ENCODE results near the gene MEGF8.

The MEGF8 gene

DNA sequence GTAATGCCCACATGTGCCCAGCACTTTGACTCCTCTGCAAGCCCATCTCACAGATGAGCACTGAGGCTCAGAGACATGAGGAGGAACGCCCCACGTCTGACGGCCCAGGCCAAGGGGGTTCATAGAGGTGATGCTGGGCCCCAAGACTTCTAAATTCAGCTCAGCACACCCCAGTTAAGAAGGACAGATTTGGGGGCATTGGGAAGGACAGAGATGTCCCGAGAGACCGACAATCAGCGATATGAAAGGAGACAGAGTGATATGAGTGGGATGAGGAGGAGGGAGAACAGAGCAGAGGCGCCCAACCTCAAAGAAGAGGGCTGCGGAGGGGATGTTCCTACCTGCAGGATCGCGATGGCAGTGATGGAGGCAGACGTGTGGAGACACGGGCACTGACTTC, 64.5 kb downstream of the MEGF8 start, which contains the start of gene CNFN:
Gene CNFN (minus strand): TSS at position 399 of the 400 bp plus-strand sequence. CDS start 1,260 bp downstream, outside the sequence.
- DNase-seq: no peak

DNA sequence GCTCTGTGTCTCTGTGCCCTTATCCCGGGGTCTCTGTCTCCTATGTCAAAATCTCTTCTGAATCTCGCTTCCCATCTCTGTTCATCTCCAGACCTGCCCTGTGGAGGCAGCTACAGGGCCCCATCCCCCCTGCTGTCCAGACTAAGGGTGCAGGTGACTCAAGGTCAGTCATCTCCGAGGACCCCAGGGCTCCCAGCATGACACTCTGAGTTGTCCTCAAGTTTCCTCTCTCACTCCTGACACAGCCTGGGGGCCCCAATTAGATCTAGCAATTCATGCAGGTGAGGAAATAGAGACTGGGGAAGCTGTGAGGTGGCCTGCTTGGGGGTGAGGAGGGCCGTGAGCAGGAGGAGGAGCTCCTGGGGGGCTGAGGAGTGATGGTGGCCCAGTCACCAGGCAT, 66.7 kb downstream of the MEGF8 start:
- DNase-seq: no peak

DNA sequence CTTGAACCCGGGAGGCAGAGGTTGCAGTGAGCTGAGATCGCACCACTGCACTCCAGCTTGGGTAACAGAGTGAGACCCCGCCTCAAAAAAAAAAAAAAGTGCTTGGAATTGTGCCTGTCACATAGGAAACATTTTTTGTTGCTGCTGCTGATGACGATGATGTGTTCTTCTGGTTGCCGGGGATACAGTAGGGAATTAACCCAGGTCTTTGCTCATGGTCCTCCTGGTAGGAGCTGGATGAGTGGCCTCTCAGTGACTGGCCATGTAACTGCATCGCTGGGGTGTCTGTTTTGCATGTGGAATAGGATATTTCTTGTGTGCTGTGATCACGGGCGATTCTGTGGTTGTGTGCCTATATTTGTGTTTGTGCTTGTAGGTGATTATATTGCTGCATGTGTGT, 69.3 kb downstream of the MEGF8 start:
- no peak for DNase-seq

DNA sequence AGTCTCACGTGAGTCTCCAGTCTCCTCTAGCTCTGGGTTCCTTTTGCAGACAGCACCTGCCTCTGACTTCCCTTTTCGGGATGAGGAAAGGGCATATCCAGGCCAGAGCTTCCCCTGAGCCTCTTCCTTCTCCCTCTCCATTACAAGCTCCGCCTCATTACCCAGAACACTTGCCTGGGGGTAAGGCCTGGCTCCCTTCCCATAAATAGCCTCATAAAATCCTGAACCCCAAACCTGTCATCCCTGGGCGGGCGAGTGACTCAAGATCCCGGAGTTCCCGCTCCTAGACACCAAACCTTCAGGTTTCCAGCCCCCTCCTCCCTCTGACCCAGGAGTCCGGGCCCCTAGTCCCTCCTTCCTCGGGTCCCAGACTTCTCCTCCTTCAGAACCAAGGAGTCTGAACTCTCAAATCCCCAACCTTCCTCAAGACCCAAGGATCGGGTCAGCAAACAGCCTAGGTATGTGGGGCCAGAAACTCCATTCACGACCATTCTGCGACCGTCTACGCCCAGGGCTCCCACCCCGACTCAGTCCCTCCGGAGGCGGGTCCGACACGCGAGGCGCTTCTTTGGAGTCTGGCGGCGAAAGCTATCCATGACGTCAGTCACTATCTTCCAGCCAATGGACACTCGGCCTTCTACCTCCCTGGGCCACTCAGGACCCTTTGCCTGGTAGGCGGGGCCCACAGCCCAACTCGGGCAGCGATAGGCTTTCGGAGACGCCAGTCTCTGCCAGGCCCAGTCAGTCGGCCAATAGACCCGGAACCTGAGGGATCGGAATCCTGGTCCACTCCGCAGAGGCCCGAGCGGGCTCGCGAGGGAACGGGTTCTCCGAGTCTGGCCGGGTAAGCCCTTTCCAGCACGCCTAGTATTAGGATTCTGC, 71.2 kb downstream of the MEGF8 start:
- DNase-seq: peak; percentile 92

DNA sequence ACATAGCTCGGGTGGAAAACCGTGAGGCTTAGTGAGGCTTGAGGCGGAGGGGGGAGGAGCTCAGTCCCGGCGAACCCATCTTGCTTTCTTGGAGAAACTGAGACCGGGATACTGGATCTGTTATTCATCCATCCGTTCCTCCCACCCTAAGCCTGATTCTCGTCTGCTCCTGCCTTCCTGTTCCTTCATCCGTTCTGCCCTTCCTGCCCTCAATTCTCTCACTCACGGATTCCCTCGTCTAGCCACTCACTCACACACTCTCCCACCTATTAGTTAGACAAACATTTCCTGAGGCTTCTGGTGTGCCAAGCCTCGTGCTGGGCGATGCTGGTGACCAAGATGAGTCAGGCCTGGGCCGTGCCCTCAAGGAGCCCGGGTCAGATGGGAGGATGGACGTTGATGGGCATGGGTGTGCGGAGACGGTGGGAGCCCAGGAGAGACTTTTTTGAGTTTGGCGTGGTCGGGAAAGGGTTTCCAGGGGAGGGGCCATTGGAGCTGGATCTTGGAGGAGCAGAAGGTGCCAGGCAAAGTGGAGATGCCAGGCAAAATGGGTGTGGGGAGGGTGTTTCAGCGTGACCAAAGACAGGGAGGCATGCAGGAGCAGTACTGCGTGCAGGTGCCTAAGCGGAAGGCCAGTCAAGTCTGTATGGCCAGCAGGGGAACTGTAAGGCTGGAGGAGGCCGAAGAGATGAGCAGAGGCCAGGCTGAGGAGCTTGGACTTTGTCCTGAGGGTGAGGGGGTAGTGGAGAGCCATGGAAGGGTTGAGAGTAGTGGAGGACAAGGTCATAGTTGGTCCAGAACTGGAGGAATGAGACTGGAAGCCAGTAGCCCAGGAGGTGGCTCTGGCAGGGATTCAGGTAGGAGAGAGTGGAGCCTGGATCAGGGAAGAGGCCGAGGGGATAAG, 72.1 kb downstream of the MEGF8 start:
- DNase-seq: no peak

DNA sequence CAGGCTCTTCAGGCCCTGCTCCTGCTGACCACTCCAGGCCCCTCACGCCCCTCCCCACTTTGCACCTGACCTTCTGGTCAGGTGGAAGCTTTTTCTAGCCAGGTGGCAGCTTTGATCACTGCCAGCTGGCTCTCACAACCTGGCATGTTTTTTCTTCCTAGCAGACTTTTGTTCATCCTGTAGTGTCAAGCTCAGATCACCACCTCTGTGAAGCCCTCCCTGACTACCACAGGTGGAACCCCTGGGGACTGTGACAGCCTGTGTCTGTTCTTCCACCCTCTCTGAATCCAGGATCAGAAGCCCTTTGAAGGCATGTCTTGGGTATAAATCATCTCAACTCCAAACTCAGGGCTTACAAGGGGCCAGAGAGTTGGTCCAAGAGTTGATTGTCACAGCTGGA, 75.0 kb downstream of the MEGF8 start:
- DNase-seq: no peak

DNA sequence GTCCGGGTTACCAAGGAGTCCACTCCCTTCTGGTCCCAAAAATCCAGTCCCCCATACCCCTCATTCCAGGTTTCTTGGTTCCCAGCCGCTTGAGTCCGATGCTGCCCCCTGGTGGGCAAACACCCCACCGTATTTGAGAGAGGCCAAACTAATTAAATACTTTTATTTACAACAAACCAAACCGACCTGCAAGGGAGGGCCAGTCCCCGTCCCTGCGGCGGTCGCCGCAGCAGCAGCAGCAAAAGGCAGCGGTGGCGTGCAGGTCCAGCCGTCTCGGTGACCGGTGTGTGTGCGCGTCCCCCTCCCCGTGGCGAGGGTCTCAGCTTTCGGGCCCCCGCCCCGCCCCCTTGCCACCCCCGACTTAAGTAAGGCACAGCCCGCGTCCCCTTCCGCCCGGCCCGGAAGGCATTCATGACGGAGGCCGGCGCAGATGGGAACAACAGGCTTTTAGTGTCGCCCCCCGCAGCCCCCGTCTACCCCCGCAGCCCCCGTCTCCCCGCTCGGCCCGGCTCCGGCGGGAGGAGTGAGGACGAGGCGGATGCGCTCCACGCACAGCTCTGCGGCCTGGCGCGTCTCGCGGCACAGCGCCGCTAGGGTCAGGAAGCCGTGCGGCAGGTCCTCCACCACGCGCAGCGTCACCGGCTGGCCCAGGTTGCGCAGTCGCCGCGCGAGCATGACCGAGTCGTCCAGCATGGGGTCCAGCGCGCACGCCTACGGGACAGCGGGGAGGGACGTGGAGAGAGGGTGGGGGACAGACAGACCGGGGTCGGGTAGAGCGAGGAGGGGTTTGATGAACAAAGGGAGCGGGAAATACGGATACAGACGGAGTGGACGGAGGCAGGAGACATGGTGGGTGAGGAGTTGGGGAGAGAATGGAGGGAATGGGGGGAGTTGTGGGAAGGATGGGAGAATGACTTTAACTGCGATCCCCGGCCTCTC, 76.2 kb downstream of the MEGF8 start:
- peak; percentile 79 for DNase-seq

DNA sequence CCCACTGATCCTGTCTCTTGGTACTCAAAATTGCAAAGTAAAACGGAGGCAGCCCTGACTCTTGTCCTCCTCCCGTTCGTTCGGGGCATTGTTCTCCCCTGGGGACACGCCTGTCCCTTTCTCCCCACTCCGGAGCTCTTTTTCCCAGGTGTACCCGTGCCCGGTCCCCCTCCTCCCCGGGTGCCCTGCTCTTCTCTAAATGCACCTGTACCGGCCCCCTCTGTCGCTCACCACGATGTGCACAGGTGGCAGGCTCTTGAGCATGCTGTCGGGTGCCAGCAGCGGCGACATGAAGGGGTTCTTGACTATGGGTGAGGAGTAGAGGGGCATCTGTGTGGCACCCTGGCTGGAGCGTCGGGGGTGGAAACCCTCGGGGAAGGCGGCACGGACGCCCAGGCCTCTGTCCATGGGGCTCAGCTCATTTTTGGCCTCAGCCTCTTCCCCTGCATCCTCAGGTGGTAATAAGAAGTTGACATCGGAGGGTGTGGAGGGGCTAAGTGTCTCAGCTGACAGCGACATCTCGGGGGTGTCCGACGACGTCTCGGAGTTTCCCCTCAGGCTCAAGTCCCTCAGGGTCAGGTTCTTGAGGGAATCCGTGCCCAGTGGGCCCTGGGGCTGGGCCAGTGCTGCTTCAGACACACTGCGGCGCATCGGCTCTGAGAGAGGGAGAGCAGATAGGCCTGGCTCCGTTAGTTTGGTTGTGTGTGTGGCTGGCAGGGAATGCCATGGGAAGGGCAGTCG, 77.1 kb downstream of the MEGF8 start:
- peak; percentile 51 for DNase-seq

DNA sequence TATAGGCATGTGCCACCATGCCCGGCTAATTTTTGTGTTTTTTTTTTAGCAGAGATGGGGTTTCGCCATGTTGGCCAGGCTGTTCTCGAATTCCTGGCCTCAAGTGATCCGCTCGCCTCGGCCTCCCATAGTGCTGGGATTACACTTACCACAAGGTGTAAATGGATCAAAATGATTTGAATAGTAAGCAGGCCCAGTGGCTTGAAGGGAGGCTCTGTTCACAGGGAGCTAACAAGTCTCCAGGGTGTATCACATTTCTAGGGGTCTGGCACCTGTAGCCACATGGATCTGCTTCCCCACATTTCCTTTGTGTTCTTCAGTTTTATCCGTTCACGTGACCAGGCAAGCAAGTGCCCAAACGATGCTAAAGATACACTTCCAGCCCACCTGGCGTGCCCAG, 78.2 kb downstream of the MEGF8 start:
- no peak for DNase-seq

DNA sequence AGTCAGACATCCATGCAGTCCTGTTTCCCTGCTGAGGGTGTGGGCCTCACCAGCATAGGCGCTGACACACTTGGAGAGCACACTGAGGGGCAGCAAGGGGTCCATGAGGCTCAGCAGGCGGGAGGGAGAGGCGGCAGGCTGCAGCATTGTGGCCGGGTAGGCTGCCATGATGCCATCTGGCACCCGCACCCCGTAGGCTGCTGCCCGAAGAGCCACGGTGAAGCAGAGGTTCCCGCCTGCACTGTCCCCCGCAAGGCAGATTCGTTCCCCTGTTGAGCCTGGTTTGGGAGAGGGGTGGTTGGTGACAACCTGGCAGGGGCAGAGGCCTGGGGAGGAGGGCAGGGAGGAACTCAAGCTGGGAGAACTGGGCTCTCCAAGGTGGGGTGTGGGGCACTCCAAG, 80.7 kb downstream of the MEGF8 start:
- no peak for DNase-seq

DNA sequence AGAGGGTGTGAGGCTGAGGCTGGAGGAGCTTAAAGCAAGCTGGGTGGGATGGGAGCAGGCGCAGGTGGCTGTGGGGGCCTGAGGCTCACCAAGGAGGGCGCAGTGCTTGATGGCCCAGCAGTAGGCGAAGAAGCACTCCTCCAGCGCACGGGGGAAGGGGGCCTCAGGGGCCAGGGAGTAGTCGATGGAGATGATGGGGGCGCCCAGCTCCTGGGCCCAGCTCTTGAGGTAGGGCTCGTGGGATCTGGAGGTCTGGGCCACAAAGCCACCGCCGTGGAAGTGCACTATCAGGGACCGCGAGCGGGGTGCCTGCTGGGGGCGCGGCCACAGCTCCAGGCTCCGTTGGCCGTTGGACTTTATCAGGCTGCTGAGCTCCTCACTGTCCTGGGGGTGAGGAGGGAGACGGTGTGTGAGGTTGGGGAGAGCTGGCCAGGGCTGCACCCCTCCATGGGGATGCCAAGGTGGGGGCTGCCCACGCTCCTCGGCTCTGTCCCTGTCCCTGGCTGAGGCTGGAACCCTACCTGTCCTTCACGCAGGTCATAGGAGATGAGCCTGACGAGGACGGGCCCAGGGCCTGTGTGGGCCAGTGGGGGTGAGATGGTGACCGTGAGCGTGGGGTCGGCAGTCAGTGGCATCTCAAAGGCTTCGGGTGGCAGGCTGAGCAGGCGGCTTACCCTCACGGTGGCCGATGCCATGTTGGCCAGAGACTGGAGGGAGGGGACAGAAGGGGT, 81.8 kb downstream of the MEGF8 start:
- DNase-seq: no peak

DNA sequence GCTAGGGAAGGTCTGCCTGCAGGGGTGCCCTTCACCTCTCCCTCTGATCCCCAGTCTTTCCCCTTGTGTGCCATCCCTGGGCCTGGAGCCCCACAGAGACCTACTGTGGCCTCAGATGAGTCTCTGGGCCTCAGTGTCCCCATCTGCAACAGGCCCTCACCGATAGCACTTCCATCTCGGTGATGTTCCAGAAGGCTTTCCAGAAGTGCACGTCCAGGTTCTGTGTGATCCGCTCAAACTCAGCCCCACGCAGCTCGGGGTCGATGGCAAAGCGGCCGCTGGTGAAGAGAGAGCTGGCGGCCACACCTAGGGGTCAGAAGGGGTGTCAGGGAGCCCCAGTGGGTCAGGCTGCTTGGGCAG, 82.4 kb downstream of the MEGF8 start:
- no peak for DNase-seq

DNA sequence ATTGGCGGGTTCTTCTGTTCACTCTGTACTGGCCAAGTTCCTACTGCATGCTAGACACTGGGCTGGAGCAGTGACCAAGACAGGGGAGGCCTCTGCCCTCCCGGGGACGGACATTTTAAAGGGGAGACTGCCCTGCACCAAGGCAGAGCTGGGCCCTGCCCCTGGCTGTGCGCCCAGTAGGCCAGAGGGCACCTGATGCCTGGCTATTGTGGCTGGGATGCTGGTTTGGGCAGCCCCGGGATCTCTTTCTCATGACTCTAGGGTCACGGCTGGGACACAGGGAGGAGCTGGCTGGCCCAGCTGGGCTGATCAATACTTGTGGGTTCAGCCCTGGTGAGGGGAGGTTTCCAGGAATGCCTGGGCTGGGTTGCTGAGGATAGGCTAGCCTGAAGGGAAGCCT, 84.0 kb downstream of the MEGF8 start:
- no peak for DNase-seq

DNA sequence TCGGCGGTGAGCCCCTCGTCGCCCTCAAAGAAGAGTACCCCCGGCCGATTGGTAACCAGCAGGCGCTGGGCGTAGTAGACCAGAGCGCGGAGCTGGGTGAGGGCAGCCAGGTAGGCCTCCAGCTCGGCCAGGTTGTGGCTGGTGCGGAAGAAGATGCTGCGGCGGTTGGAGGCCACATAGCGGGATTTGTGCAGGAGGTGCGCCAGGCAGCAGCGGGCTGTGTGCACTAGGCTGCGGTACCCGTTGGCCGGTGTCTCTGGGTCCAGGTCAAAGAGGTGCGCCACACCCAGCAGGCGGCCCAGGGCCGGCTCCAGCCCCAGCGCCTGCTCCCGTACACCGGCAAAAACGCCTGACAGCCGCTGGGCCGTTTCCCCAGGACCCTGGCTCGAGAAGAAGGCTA, 84.9 kb downstream of the MEGF8 start:
- no peak for DNase-seq

DNA sequence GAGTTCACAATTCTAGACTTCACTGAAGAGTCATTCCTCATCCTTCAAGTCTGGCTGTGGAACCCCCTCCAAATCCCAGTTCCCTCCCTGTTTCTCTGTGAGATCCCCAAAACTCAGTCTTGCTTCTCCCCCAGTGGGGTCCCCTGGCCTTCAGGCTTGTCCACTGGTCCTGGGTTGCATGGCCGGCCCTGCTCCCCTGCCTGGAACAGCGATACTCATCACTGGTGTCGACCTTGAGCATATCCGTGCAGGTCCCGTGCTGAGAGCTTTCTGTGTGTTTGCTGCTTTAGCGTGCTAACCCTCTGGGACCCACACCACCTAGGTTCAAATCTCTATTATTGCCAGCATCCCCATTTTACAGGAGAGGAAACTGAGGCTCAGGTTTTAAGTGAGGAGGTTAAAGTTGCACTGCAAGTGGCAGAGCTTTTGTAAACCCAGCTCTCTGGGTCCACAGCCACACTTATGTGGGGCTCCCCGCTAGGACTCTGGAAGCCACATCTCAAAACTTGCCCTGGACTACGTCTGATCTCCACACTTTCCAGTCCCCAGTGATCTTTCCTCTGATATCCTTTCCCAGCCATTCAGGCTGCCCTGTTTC, 86.2 kb downstream of the MEGF8 start:
- DNase-seq: no peak

DNA sequence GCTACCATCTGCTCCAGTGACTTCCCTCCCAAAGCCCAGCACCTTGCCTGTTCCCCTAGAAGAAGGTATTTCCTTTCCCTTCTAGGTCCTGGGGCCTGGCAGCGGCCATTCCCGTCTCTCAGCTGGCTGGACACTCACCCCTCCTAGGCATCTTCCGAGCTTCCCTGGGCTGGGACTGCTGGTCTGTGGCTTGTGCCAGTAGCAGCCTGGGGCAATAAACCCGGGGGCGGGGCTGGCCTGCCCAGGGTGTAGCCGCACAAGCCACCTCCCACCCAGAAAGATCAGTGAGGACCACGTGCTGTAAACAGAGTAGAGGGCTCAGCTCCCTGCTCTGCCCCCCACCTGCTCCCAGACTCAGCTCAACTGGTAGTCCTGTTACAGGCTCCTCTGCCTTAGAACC, 86.8 kb downstream of the MEGF8 start:
- DNase-seq: no peak

DNA sequence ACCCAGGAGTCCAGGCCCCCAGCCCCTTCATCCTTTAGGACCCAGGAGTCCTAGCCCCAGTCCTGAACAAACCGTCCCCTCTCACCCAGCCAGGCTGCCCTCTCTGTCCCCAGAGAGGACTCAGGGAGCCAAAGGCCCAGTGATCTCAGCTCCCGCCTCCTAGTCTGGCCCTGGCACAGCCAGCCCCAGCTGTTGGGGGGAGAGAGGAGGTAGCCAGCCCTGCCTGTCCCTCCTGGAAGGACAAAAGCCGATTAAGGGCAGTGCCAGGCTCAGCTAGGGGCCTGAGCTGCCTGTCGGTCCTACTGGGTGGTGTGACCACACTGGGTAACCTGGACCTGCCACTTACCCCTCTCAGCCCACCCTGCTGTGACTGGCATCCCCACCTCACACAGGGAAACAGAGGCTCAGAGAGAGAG, 87.2 kb downstream of the MEGF8 start:
- no peak for DNase-seq

DNA sequence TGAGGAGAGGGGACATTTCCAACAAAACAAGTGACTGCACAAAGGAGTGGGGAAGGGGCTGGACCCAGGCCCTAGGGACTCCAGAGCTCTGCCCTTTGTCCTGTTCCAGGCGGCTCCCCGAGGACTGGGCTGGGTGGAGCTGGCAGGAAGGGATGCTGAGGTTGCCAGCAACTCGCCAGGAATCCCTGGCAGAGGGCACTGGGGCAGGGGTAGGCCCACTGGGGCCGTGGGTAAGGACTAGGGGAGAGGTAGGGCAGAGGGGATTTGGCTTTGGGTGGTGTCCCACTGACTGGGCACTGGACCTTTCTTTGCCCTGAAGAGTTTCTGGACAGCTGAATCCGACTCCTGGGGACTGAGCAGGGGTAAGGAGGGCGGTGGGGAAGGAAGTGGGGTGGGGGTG, 93.9 kb downstream of the MEGF8 start:
- DNase-seq: no peak

DNA sequence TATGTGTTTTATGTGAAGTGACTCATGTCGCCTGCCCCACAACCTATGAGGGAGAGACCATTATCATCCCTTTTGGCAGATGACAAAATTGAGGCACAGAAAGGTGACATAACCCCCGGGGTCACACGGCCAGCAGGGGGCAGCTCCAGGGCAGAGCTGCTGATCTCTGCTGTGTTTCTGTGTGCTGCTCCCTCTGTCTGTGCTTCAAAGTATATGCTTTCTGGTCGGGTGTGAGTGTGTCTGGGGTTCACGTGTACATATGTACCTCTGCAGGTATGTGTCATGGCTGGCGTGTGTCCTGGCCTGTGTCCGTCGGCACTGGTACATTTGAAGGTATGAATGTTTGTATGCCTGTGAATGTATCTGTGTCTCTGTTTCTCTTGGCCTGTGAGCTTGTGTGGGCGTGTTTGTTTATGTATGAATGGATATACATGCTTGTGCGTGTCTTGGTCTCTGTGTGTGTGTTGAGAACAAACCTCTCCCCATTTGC, 94.7 kb downstream of the MEGF8 start:
- no peak for DNase-seq

DNA sequence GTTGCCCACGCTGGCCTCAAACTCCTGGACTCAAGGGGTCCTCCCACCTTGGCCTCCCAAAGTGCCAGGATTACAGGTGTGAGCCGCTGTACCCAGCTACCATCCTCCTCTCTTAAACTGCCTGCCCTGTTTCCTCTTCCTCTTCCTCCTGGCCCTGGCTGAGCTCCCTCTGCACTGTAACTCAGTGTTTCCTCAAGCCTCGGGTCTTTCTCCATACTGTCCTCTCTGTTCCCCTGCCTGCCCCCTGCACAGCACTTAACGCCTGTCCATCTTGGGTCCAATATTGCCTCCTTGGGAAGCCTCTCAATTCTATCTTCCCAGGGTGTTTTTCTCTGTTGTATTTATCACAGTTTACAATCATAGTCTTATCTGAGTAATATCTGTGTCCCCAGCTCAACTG, 95.7 kb downstream of the MEGF8 start:
- no peak for DNase-seq
